ENCODE data around the gene SLN. TPM values are rescaled to one million over a fixed set of nuclear protein-coding genes. Genes with fewer than 3 reads are reported as not detected.

Gene SLN
- total RNA-seq, 1 experiment from 2014 or later: not detected

- Histone ChIP-seq H3K23ac (ENCODE audit: insufficient read length, low read depth, low read length) (no peak overlapping the region), H2AK5ac (ENCODE audit: insufficient read length, low read length) (no peak overlapping the region), H3T11ph (ENCODE audit: low read length) (no peak overlapping the region), H2BK12ac (ENCODE audit: insufficient read length, low read depth, low read length) (no peak overlapping the region), H3K9ac (ENCODE audit: extremely low read depth, insufficient read length, low read length) (no peak overlapping the region), H4K5ac (ENCODE audit: insufficient read length, low read depth, low read length) (no peak overlapping the region), H2BK20ac (ENCODE audit: low read depth, low read length, poor library complexity, severe bottlenecking) (no peak overlapping the region), H3K27me3 (ENCODE audit: insufficient read depth, low read length) (no peaks in the 10 kb centered on the region), H3K9me3 (ENCODE audit: control insufficient read depth, low read depth, low read length) (no peaks in the 10 kb centered on the region), H2AFZ (ENCODE audit: low read length) (no peak overlapping the region), H3K18ac (ENCODE audit: insufficient read length, low read depth, low read length) (no peak overlapping the region), H2BK15ac (ENCODE audit: low read depth, low read length) (no peak overlapping the region), H2BK120ac (ENCODE audit: low read depth, low read length, poor library complexity, severe bottlenecking) (no peak overlapping the region), H3K4me1 (ENCODE audit: insufficient read depth, low read length) (no peaks in the 10 kb centered on the region), H4K20me1 (ENCODE audit: control insufficient read depth, insufficient read depth, insufficient read length) (no peaks in the 10 kb centered on the region), H3K23me2 (ENCODE audit: insufficient read length, low read depth, low read length, poor library complexity, severe bottlenecking) (no peaks in the 10 kb centered on the region), H4K91ac (ENCODE audit: insufficient read length, low read depth, low read length) (no peak overlapping the region), H3K56ac (ENCODE audit: insufficient read length, low read depth, low read length) (no peak overlapping the region), H4K8ac (replicated peaks; ENCODE audit: insufficient read length, low read depth, low read length) (no peak overlapping the region), H3K4me2 (ENCODE audit: insufficient read depth, insufficient read length, low read length) (no peak overlapping the region), H2BK5ac (ENCODE audit: insufficient read length, low read length) (no peak overlapping the region), H3K79me1 (ENCODE audit: insufficient read depth, low read depth, low read length, poor library complexity, severe bottlenecking) (no peaks in the 10 kb centered on the region), H3K27ac (ENCODE audit: insufficient read length, low read depth, low read length) (no peak overlapping the region), H3K4ac (ENCODE audit: low read depth, low read length) (no peak overlapping the region), H3K79me2 (ENCODE audit: insufficient read depth, low read length) (no peaks in the 10 kb centered on the region), H3K14ac (ENCODE audit: insufficient read depth, low read length) (no peak overlapping the region)
- H3K36me3 Mint-ChIP-seq (ENCODE audit: insufficient read depth in 1 of 3, low read depth in 3 of 3): no peaks in the 10 kb centered on the region
- H3K27me3 Mint-ChIP-seq (ENCODE audit: low read depth): no peaks in the 10 kb centered on the region; the same call in 1 of the 2 replicates
- no CpG with 5 or more reads among the region's 5 CpGs for WGBS (ENCODE audit: extremely low coverage, insufficient read length, low lambda C conversion rate)
- no peaks in the 10 kb centered on the region; a peak in 1 of 5 replicates for H3K9me3 Mint-ChIP-seq
- H3K4me3 Mint-ChIP-seq: no peak overlapping the region
- no peak for DNase-seq
- H3K4me1 Mint-ChIP-seq: peaks cover 0 to 2% of the 10 kb centered on the region in 2 experiments; a peak in 1 of 4 replicates
- TF ChIP-seq CTCF (conservative IDR thresholded peaks at IDR 0.05): no peak
- H3K27ac Mint-ChIP-seq: no peak overlapping the region
Measured at GRCh38 chr11:107752508-107752907, 40.7 kb upstream of the SLN start.
